ENCODE results near the gene DSN1. TPM values are rescaled to one million over a fixed set of nuclear protein-coding genes. Genes with fewer than 3 reads are reported as not detected.

DSN1 gene
- total RNA-seq, 1 experiment from 2014 or later, result 7.8 TPM

GRCh38 chr20:36717021-36717420, 56.5 kb downstream of the DSN1 start:
- ChIA-PET CTCF (interaction anchor here (0.6 to 1.5 kb wide), 4 partner anchors 8 to 172 kb away, joined by 3 to 4 read pairs (median 4); no protein-coding TSS in a partner anchor), POLR2A (no interaction called here)
- intact Hi-C loops (cut with micrococcal nuclease), result no loop called here
- Mint-ChIP-seq H3K9me3 (ENCODE audit: unreplicated experiment) (no peaks in the 10 kb centered on the region), H3K27ac (ENCODE audit: low read depth, unreplicated experiment) (no peak overlapping the region), H3K4me1 (ENCODE audit: insufficient read depth, unreplicated experiment) (no peaks in the 10 kb centered on the region), H3K27me3 (ENCODE audit: insufficient read depth, unreplicated experiment) (no peaks in the 10 kb centered on the region), H3K4me3 (ENCODE audit: unreplicated experiment) (no peak overlapping the region), H3K36me3 (ENCODE audit: insufficient read depth, unreplicated experiment) (peaks cover 6% of the 10 kb centered on the region)
- no peak for TF ChIP-seq CTCF (IDR thresholded peaks at IDR 0.05; ENCODE audit: unreplicated experiment)
- no TSS peak for BruUV-seq (replicated peaks)
- DNase-seq (ENCODE audit: unreplicated experiment), result no peak

GRCh38 chr20:36712775-36713174, 60.8 kb downstream of the DSN1 start:
- H3K27me3 Mint-ChIP-seq (ENCODE audit: insufficient read depth, unreplicated experiment), result no peaks in the 10 kb centered on the region
- ChIA-PET POLR2A (interaction anchor here (0.6 to 0.7 kb wide), 2 partner anchors 17 to 211 kb away, joined by 3 read pairs; no protein-coding TSS in a partner anchor), CTCF (interaction anchor here (0.7 to 1.0 kb wide), 3 partner anchors 44 to 794 kb away, joined by 3 to 4 read pairs (median 3); no protein-coding TSS in a partner anchor)
- no peaks in the 10 kb centered on the region for H3K9me3 Mint-ChIP-seq (ENCODE audit: unreplicated experiment)
- peaks cover 6% of the 10 kb centered on the region for H3K36me3 Mint-ChIP-seq (ENCODE audit: insufficient read depth, unreplicated experiment)
- H3K4me1 Mint-ChIP-seq (ENCODE audit: insufficient read depth, unreplicated experiment), result no peaks in the 10 kb centered on the region
- no TSS peak for BruUV-seq (replicated peaks)
- no peak for TF ChIP-seq CTCF (IDR thresholded peaks at IDR 0.05; ENCODE audit: unreplicated experiment)
- DNase-seq (ENCODE audit: unreplicated experiment), result no peak
- H3K4me3 Mint-ChIP-seq (ENCODE audit: unreplicated experiment), result no peak overlapping the region
- intact Hi-C loops (cut with micrococcal nuclease), result no loop called here
- H3K27ac Mint-ChIP-seq (ENCODE audit: low read depth, unreplicated experiment), result no peak overlapping the region

- Mint-ChIP-seq H3K9me3 (ENCODE audit: unreplicated experiment) (no peaks in the 10 kb centered on the region), H3K27me3 (ENCODE audit: insufficient read depth, unreplicated experiment) (no peaks in the 10 kb centered on the region), H3K4me3 (ENCODE audit: unreplicated experiment) (no peak overlapping the region), H3K27ac (ENCODE audit: low read depth, unreplicated experiment) (no peak overlapping the region), H3K4me1 (ENCODE audit: insufficient read depth, unreplicated experiment) (no peaks in the 10 kb centered on the region), H3K36me3 (ENCODE audit: insufficient read depth, unreplicated experiment) (peaks cover 7% of the 10 kb centered on the region)
- POLR2A ChIA-PET, result no interaction called here
- TF ChIP-seq CTCF (IDR thresholded peaks at IDR 0.05; ENCODE audit: unreplicated experiment), result no peak
- intact Hi-C loops (cut with micrococcal nuclease), result no loop called here
- CTCF ChIA-PET, result interaction anchor here (1.1 to 1.7 kb wide), 3 partner anchors 8 to 20 kb away, joined by 3 to 5 read pairs (median 4); no protein-coding TSS in a partner anchor
- no TSS peak for BruUV-seq (replicated peaks)
- no peak for DNase-seq (ENCODE audit: unreplicated experiment)
Observed at GRCh38 chr20:36709126-36709525, 64.4 kb downstream of the DSN1 start.

GRCh38 chr20:36703530-36703929, 70.0 kb downstream of the DSN1 start:
- POLR2A ChIA-PET, result interaction anchor here (0.6 to 0.9 kb wide), 3 partner anchors 41 to 961 kb away, joined by 3 to 4 read pairs (median 3); no protein-coding TSS in a partner anchor
- peaks cover 19% of the 10 kb centered on the region for H3K36me3 Mint-ChIP-seq (ENCODE audit: insufficient read depth, unreplicated experiment)
- no peak overlapping the region for H3K27ac Mint-ChIP-seq (ENCODE audit: low read depth, unreplicated experiment)
- BruUV-seq (replicated peaks), result no TSS peak
- TF ChIP-seq CTCF (IDR thresholded peaks at IDR 0.05; ENCODE audit: unreplicated experiment), result no peak
- no peak overlapping the region for H3K4me3 Mint-ChIP-seq (ENCODE audit: unreplicated experiment)
- H3K9me3 Mint-ChIP-seq (ENCODE audit: unreplicated experiment), result no peaks in the 10 kb centered on the region
- no peaks in the 10 kb centered on the region for H3K27me3 Mint-ChIP-seq (ENCODE audit: insufficient read depth, unreplicated experiment)
- CTCF ChIA-PET, result interaction anchor here (0.5 kb wide), 1 partner anchor 53 kb away, joined by 3 read pairs; no protein-coding TSS in a partner anchor
- H3K4me1 Mint-ChIP-seq (ENCODE audit: insufficient read depth, unreplicated experiment), result no peaks in the 10 kb centered on the region
- intact Hi-C loops (cut with micrococcal nuclease), result no loop called here
- no peak for DNase-seq (ENCODE audit: unreplicated experiment)

Other genes starting within 250 kb of the DSN1 start
- 4.3 and 7.9 TPM in 2 replicates for gene MYL9, start 232.2 kb downstream of the DSN1 start, total RNA-seq (2022)
- gene TGIF2, start 200.2 kb downstream of the DSN1 start, total RNA-seq (2022), result 5.9 and 9.7 TPM in 2 replicates
- gene RAB5IF, start 168.0 kb downstream of the DSN1 start, total RNA-seq (2022), result 112 and 125 TPM in 2 replicates
- gene SLA2, start 127.6 kb downstream of the DSN1 start, total RNA-seq (2022), result not detected in 2 replicates
- gene NDRG3, start 27.7 kb downstream of the DSN1 start, total RNA-seq (2022), result 7.5 and 10.3 TPM in 2 replicates
- not detected in 2 replicates for gene TLDC2, start 102.4 kb upstream of the DSN1 start, total RNA-seq (2022)
- gene SAMHD1, start 177.9 kb upstream of the DSN1 start, total RNA-seq (2022), result 2.6 and 3.5 TPM in 2 replicates